HepG2 (cell line): ENCODE data around the gene SHISA6.

Experiments
- ASH2L ChIP-seq: fragments of 300-600, 200-600 bp; sonication (generic); IDR thresholded peaks from 2 replicates; pipeline ENCODE4 v1.7.0; 2017; ENCODE audit warnings: low read depth, mild to moderate bottlenecking, moderate library complexity, mixed read lengths, low read length; ENCODE audit not compliant: insufficient read length
- ATF1 ChIP-seq: IDR thresholded peaks from 2 replicates; pipeline ENCODE4 v1.6.1; 2016; ENCODE audit warnings: mild to moderate bottlenecking, control low read depth
- EZH2 ChIP-seq: conservative IDR thresholded peaks from 2 replicates; pipeline ENCODE4 v1.6.1; 2012; ENCODE audit warnings: mild to moderate bottlenecking, low read depth, low read length, moderate library complexity
- HDAC1 ChIP-seq: sonication (generic); formaldehyde crosslinking; IDR thresholded peaks from 2 replicates; pipeline ENCODE4 v1.5.1; 2020; ENCODE audit warnings: mild to moderate bottlenecking, missing genetic modification reagents
- POLR2A ChIP-seq, 2 experiments: IDR thresholded peaks; 2 replicates each; pipeline ENCODE4 v1.6.1; 2011; ENCODE audit warnings: low read depth in 2 of 2, low read length in 2 of 2, mild to moderate bottlenecking in 1 of 2, moderate library complexity in 1 of 2; ENCODE audit not compliant: insufficient read depth in 1 of 2
- POLR2AphosphoS5 ChIP-seq: IDR thresholded peaks from 2 replicates; pipeline ENCODE4 v1.6.1; 2012; ENCODE audit warnings: low read depth, low read length
- SALL2 ChIP-seq: sonication (generic); formaldehyde crosslinking; IDR thresholded peaks from 2 replicates; pipeline ENCODE4 v1.8.1; 2023; ENCODE audit warnings: mild to moderate bottlenecking, missing genetic modification reagents, inconsistent platforms
- TF ChIP-seq, protein P1 (sequence below): sonication (generic); formaldehyde crosslinking; IDR thresholded peaks from 2 replicates; pipeline ENCODE4 v1.8.0; 2022; ENCODE audit warnings: missing genetic modification reagents, mild to moderate bottlenecking, borderline replicate concordance
- TF ChIP-seq, protein P2 (sequence below): sonication (generic); formaldehyde crosslinking; IDR thresholded peaks from 2 replicates; pipeline ENCODE4 v1.5.0; 2020; ENCODE audit warnings: mild to moderate bottlenecking, missing genetic modification reagents
- TF ChIP-seq, protein P3 (sequence below): sonication (generic); formaldehyde crosslinking; IDR thresholded peaks from 2 replicates; pipeline ENCODE4 v1.5.0; 2020; ENCODE audit warnings: mild to moderate bottlenecking, missing genetic modification reagents, moderate library complexity
- TF ChIP-seq, protein P4 (sequence below), 2 experiments: sonication (generic) in 1 of 2; formaldehyde crosslinking in 1 of 2; IDR thresholded peaks; 2 replicates each; pipeline versions ENCODE4 v1.5.1 to v1.6.1; 2011 to 2020; ENCODE audit warnings: borderline replicate concordance in 1 of 2, low read depth in 1 of 2, low read length in 1 of 2, mild to moderate bottlenecking in 1 of 2, missing genetic modification reagents in 1 of 2, moderate library complexity in 1 of 2

DNA sequence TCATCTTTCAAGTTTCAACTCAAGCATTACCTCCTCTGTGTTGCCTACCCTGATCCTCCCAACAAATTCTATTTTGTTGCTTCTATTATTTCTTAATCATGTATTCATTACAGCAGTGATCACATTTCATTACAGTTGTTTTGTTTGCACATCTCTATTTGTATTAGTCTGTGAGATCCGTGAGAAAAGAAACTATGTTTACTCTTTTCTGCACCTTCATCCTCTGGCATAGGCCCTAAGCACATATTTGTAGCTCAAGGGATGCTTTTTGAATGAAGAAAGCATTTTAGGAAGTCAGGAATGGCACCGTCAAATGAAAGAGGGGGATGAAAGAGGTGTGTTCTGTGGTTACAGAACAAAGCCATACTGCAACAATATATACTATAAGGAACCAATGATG is 110.5 kb downstream of the SHISA6 start:
- no peak for TF ChIP-seq ASH2L
- TF ChIP-seq, protein P1, sequence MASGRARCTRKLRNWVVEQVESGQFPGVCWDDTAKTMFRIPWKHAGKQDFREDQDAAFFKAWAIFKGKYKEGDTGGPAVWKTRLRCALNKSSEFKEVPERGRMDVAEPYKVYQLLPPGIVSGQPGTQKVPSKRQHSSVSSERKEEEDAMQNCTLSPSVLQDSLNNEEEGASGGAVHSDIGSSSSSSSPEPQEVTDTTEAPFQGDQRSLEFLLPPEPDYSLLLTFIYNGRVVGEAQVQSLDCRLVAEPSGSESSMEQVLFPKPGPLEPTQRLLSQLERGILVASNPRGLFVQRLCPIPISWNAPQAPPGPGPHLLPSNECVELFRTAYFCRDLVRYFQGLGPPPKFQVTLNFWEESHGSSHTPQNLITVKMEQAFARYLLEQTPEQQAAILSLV (CRISPR knock-in tag) = no peak
- TF ChIP-seq POLR2A (IDR thresholded peaks at IDR 0.05; ENCODE audit: insufficient read depth in 1 of 2, low read depth in 2 of 2, low read length in 2 of 2) = no peak
- TF ChIP-seq HDAC1 (CRISPR knock-in tag) = no peak
- TF ChIP-seq, protein P2, sequence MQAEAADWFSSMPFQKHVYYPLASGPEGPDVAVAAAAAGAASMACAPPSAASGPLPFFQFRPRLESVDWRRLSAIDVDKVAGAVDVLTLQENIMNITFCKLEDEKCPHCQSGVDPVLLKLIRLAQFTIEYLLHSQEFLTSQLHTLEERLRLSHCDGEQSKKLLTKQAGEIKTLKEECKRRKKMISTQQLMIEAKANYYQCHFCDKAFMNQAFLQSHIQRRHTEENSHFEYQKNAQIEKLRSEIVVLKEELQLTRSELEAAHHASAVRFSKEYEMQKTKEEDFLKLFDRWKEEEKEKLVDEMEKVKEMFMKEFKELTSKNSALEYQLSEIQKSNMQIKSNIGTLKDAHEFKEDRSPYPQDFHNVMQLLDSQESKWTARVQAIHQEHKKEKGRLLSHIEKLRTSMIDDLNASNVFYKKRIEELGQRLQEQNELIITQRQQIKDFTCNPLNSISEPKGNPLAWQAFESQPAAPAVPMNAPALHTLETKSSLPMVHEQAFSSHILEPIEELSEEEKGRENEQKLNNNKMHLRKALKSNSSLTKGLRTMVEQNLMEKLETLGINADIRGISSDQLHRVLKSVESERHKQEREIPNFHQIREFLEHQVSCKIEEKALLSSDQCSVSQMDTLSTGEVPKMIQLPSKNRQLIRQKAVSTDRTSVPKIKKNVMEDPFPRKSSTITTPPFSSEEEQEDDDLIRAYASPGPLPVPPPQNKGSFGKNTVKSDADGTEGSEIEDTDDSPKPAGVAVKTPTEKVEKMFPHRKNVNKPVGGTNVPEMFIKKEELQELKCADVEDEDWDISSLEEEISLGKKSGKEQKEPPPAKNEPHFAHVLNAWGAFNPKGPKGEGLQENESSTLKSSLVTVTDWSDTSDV (CRISPR knock-in tag) = no peak
- TF ChIP-seq, protein P3, sequence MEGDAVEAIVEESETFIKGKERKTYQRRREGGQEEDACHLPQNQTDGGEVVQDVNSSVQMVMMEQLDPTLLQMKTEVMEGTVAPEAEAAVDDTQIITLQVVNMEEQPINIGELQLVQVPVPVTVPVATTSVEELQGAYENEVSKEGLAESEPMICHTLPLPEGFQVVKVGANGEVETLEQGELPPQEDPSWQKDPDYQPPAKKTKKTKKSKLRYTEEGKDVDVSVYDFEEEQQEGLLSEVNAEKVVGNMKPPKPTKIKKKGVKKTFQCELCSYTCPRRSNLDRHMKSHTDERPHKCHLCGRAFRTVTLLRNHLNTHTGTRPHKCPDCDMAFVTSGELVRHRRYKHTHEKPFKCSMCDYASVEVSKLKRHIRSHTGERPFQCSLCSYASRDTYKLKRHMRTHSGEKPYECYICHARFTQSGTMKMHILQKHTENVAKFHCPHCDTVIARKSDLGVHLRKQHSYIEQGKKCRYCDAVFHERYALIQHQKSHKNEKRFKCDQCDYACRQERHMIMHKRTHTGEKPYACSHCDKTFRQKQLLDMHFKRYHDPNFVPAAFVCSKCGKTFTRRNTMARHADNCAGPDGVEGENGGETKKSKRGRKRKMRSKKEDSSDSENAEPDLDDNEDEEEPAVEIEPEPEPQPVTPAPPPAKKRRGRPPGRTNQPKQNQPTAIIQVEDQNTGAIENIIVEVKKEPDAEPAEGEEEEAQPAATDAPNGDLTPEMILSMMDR (CRISPR knock-in tag) = no peak
- no peak for TF ChIP-seq SALL2
- TF ChIP-seq, protein P4, sequence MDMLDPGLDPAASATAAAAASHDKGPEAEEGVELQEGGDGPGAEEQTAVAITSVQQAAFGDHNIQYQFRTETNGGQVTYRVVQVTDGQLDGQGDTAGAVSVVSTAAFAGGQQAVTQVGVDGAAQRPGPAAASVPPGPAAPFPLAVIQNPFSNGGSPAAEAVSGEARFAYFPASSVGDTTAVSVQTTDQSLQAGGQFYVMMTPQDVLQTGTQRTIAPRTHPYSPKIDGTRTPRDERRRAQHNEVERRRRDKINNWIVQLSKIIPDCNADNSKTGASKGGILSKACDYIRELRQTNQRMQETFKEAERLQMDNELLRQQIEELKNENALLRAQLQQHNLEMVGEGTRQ (IDR thresholded peaks at IDR 0.05; ENCODE audit: low read depth, low read length) = no peak
- TF ChIP-seq, protein P4 (CRISPR knock-in tag; IDR thresholded peaks at IDR 0.05; ENCODE audit: borderline replicate concordance) = no peak
- no peak for TF ChIP-seq POLR2AphosphoS5
- no peak for TF ChIP-seq ATF1 (CRISPR knock-in tag)
- no peak for TF ChIP-seq EZH2
